T-helper 1 cell treated with Interleukin-12 subunit alpha and Interleukin-12 subunit beta and Interleukin-4 antibody, amounts not matched to agents 30 ng/mL and 1 ng/mL, for 36 hours (primary cell): ENCODE results near the gene FAM120A. TPM values are rescaled to one million over a fixed set of nuclear protein-coding genes. Genes with fewer than 3 reads are reported as not detected.
"Not testable (repeated sequence)": the region's sequence is repeated elsewhere in the genome, so short reads cannot be mapped to it uniquely, and the experiment has no call there.

Source experiments
- intact Hi-C: fragments of 100-400 bp; cut with micrococcal nuclease; formaldehyde crosslinking; loops from one replicate; pipeline ENCODE4 v1.15.1; 2024
- total RNA-seq: library from RNA; stranded (reverse); gene quantifications from 2 replicates; pipeline ENCODE4 v1.2.3, GENCODE V29; 2022

Gene FAM120A
- total RNA-seq, 1 donor from 2014 or later, result 143 TPM

DNA sequence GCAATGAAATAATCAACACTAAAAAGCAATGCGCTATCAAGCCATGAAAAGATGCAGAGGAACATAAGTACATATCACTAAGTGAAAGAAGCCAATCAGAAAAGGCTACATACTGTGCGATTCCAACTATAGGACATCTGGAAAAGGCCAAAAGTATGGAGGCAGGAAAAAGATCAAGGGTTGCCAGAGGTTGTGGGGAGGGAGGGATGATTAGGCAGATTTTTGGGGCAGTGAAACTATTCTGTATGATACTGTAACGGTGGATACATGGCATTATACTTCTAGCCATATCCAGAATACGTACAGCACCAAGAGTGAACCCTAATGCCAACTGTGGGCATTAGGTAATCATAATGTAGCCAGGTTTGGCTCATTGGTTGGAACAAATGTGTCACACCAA, 51.9 kb downstream of the FAM120A start:
- intact Hi-C loops, result no loop called here

DNA sequence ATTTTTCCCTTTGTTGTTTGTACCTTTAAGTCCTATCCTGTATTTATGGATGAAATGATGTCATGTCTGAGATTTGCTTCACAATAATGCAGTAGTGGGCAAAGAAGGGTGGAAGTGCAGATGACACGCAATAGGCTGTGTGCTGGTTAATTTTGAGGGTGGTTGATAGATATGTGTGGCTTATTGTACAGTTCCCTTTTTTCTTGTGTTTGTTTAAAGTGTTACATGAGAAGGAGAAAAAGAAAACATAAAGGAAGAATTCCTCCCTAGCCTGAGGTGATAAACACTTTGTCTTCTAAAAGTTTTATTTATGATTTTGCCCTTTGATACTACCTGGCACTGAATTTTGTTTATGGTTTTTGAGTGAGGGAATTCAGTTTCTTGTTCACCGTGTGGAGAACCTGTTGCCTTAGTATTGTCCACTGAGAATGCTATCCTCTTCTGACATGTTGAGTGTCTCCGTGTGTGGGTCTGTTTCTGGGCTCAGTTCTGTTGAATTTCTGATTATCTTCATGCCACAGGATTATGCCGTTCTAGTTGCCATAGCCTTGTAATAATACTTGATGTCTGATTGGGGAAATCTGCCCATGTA, 54.2 kb downstream of the FAM120A start:
- intact Hi-C loops, result no loop called here

- intact Hi-C loops, result no loop called here
These were observed 56.3 kb downstream of the FAM120A start for GRCh38 chr9:93507768-93508167.

DNA sequence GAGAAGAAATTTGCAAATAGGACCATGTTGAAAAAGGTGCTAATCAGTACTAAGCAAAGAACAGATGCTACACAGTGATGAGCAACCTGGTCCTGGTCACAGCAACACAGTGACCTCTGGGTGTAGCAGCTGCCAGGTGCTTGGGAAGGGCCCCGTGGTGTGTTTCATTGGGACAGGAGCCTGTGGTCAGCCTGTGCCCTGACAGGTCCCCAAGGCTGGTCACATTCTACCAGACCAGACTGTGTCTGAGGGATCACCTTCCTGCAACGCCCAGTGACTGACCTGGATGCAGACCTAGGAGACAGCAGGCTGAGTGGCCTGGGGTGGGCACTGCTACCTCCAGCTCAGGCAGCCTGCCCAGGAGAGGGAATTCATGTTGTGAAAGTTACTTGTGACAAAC, 56.7 kb downstream of the FAM120A start:
- intact Hi-C loops, result no loop called here

- intact Hi-C loops, result no loop called here
These were observed 57.6 kb downstream of the FAM120A start for GRCh38 chr9:93509084-93509483.

DNA sequence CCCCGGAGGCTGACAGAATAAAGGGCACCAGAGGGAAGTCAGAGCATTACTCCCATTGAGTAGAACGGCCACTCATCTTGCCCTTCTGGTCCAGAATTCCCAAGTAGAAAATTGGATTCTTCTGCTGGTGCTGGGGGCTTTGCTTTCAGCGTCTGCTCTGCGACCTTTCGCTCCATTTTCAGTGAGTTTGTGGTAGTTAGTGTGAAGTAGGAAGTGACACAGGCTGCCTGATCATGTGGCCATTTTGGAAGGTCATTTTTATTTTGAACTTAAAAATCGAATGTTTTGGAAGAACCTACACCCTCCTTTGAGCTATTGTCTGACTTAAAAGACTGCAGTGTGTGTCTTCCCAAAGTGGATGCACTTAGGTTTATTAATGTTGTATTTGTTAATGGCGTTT, 58.6 kb downstream of the FAM120A start:
- intact Hi-C loops, result no loop called here

DNA sequence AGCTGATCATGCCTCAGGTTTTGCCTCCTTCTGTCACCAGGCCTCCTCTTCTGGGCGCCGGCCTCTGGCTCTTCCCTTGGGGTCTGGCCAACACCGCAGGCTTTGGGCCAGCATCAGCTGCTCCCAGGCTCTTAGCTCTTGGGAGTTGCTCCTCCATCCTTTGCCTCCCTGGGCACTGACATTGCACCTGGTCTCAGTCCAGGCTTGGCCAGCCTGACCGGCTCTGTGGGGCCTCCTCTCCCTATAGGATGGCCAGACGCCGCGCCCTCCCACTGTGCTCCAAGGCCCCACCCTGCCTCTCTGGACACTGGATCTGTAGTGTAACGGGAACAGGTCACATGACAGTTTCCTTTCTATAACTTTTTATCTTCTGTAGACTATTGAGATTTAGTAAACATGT, 59.7 kb downstream of the FAM120A start:
- intact Hi-C loops, result not testable (repeated sequence)

GRCh38 chr9:93512170-93512812, 60.8 kb downstream of the FAM120A start:
- intact Hi-C loops, result not testable (repeated sequence)

GRCh38 chr9:93513606-93514005, 62.1 kb downstream of the FAM120A start:
- intact Hi-C loops, result no loop called here

GRCh38 chr9:93517331-93517730, 65.8 kb downstream of the FAM120A start:
- intact Hi-C loops, result no loop called here

- intact Hi-C loops, result no loop called here
These were observed 69.0 kb downstream of the FAM120A start for GRCh38 chr9:93520523-93520922.

GRCh38 chr9:93522736-93523135, 71.3 kb downstream of the FAM120A start:
- intact Hi-C loops, result no loop called here

GRCh38 chr9:93523518-93524144, 72.1 kb downstream of the FAM120A start:
- intact Hi-C loops, result no loop called here

GRCh38 chr9:93525476-93525875, 74.0 kb downstream of the FAM120A start:
- intact Hi-C loops, result no loop called here

- intact Hi-C loops, result no loop called here
These were observed 79.9 kb downstream of the FAM120A start for GRCh38 chr9:93531374-93531773.

DNA sequence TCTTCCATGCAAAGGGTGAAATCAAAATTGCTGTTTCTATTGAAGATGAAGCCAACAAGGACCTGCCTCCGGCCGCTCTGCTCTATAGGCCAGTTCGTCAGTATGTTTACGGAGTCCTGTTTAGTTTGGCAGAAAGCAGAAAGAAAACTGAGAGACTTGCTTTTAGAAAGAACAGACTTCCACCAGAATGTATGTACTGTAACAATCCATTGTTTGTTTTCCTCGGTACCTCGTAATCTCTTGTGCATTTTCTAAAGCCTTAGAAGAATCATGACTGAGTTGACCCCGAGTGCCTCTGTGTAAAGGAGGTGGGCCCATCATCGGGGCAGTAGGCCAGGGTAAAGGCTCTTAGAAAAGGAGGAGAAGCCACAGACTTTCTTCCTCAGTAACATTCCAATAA, 80.7 kb downstream of the FAM120A start:
- intact Hi-C loops, result no loop called here

- intact Hi-C loops, result no loop called here
These were observed 82.4 kb downstream of the FAM120A start for GRCh38 chr9:93533863-93534262.

GRCh38 chr9:93536167-93536566, 84.7 kb downstream of the FAM120A start:
- intact Hi-C loops, result no loop called here

DNA sequence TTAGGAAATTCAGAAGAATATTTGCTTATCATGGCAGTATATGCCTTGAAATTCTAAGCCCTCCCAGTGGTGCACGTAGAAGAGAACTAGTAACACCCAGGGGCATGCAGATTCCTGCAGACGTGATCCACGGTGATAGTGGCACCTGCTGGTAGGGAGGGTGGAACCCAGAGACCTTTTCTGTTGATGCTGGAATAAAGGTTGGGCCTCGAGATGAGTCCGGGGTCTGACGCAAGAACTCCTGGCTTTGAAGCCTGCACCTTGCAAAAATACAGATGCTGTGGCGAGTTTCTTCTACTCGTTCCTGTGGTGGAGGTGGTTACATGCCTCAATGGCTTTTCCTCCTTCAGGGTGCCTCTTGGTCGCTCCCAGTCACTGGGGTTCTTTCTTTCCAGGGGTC, 85.4 kb downstream of the FAM120A start:
- intact Hi-C loops, result no loop called here

DNA sequence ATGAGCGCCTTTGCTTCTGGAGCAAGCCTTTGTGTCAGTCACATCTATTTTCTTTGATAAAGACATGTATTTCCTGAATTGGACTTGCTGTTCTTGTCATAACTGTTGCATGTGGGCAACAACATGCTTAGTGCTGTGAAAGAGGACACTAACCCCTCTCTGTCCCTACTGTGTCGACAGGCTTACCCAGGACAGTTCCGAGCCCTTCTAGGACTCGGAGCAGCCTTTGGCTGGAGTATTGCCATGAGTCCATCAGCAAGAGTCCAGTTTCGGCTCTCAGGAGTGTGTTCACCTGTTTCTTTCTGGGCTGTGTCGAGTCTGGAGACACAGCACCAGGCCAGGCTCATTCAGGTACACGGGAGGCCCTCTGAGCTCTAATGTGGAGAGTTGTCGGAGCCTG, 88.8 kb downstream of the FAM120A start:
- intact Hi-C loops, result no loop called here

DNA sequence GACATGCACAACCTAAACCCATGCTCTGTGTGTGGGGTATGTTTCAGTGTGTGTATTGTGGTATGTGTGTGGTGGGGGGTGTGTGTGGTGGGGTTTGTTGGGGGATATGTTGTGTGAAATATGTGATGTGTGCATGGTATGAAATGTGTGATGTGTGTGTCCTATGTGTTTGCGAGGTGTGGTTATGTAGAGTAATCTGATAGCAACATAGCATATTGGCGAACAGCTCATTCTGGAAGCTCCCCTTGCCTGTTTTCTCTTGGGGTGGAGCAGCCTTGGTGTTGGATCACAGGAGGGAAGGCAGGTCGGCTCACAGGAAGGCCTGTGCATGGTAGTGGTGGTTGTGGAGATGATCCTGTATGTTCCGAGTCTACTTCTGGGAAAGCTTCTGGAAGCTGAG, 89.5 kb downstream of the FAM120A start:
- intact Hi-C loops, result no loop called here

- intact Hi-C loops, result no loop called here
These were observed 90.3 kb downstream of the FAM120A start for GRCh38 chr9:93541581-93542349.
